PC-3 (cell line): ENCODE data around the gene ZNF107.

Source experiments
- EZH2 ChIP-seq: fragments of 300-600 bp; sonication (generic); IDR thresholded peaks from one replicate; pipeline ENCODE4 v1.6.1; 2017; ENCODE audit warnings: antibody characterized with exemption, mild to moderate bottlenecking, low read length; ENCODE audit not compliant: unreplicated experiment
- EZH2phosphoT487 ChIP-seq: fragments of 300-600 bp; sonication (generic); IDR thresholded peaks from 2 replicates; pipeline ENCODE4 v1.6.1; 2018; ENCODE audit warnings: mild to moderate bottlenecking, antibody characterized with exemption, low read length, borderline replicate concordance
- TF ChIP-seq, protein P1 (sequence below): fragments of 300-600 bp; sonication (generic); conservative IDR thresholded peaks from 2 replicates; pipeline ENCODE4 v1.5.1; 2017; ENCODE audit warnings: antibody characterized with exemption, low read depth, mild to moderate bottlenecking, low read length

DNA sequence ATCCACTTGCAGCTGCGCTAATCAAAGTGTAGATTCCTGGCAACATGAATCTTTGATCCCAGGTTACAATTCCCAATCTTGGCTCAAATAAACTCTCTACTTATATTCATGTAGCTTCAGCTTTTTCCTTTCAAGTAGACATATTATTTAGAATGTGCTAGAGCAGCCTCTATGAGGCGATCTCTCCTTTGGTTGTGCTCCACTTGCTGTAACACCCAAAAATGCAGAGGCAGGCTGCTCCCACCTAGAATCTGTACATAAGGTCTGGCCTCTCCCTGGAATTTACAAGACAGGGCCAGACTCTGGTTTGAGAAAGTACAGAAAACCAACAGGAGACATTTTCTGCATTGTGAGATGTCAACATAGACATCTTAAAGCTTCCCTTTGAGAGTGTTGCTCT lies 23.1 kb downstream of the ZNF107 start:
- TF ChIP-seq EZH2phosphoT487 = no peak
- TF ChIP-seq, protein P1, sequence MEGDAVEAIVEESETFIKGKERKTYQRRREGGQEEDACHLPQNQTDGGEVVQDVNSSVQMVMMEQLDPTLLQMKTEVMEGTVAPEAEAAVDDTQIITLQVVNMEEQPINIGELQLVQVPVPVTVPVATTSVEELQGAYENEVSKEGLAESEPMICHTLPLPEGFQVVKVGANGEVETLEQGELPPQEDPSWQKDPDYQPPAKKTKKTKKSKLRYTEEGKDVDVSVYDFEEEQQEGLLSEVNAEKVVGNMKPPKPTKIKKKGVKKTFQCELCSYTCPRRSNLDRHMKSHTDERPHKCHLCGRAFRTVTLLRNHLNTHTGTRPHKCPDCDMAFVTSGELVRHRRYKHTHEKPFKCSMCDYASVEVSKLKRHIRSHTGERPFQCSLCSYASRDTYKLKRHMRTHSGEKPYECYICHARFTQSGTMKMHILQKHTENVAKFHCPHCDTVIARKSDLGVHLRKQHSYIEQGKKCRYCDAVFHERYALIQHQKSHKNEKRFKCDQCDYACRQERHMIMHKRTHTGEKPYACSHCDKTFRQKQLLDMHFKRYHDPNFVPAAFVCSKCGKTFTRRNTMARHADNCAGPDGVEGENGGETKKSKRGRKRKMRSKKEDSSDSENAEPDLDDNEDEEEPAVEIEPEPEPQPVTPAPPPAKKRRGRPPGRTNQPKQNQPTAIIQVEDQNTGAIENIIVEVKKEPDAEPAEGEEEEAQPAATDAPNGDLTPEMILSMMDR = no peak
- TF ChIP-seq EZH2 = no peak
